Measurements from ENCODE around the gene NUBP1.
"Not testable (repeated sequence)": the region's sequence is repeated elsewhere in the genome, so short reads cannot be mapped to it uniquely, and the experiment has no call there.

NUBP1 gene

GRCh38 chr16:10743610-10744369 is at the start of gene NUBP1:
Gene NUBP1 (plus strand): TSS chr16:10743842. CDS start chr16:10743864, 22 bp downstream.
- DNase-seq (ENCODE audit: low read depth in 3 of 3) = peak; percentile 99 to 100 (median 100)

- DNase-seq (ENCODE audit: low read depth in 3 of 3) = no peak
Observed at GRCh38 chr16:10693889-10694288, 49.8 kb upstream of the NUBP1 start.

GRCh38 chr16:10694306-10694705 is 49.3 kb upstream of the NUBP1 start:
- DNase-seq (ENCODE audit: low read depth in 3 of 3) = no peak

GRCh38 chr16:10694830-10695229 is 48.8 kb upstream of the NUBP1 start, which contains the start of gene TEKT5:
Gene TEKT5 (minus strand): TSS chr16:10694930. CDS start chr16:10694873, 57 bp downstream.
- no peak for DNase-seq (ENCODE audit: low read depth in 3 of 3)

GRCh38 chr16:10699756-10700155 is 43.9 kb upstream of the NUBP1 start:
- no peak for DNase-seq (ENCODE audit: low read depth in 3 of 3)

GRCh38 chr16:10708969-10709368 is 34.7 kb upstream of the NUBP1 start:
- no peak for DNase-seq (ENCODE audit: low read depth in 3 of 3)

GRCh38 chr16:10728003-10728887 is 15.4 kb upstream of the NUBP1 start:
- no peak for DNase-seq (ENCODE audit: low read depth in 3 of 3)

GRCh38 chr16:10729104-10730048 is 14.3 kb upstream of the NUBP1 start:
- DNase-seq (ENCODE audit: low read depth in 3 of 3) = no peak

- no peak for DNase-seq (ENCODE audit: low read depth in 3 of 3)
Observed at GRCh38 chr16:10731790-10732189, 11.9 kb upstream of the NUBP1 start.

- peak; percentile 17 to 57 (median 40) for DNase-seq (ENCODE audit: low read depth in 3 of 3)
Observed at GRCh38 chr16:10737068-10737625, 6.5 kb upstream of the NUBP1 start.

GRCh38 chr16:10738231-10739077 is 5.2 kb upstream of the NUBP1 start:
- peak in 1 of 3 experiments; percentile 18 for DNase-seq (ENCODE audit: low read depth in 3 of 3)

- DNase-seq (ENCODE audit: low read depth in 3 of 3) = no peak
Observed at GRCh38 chr16:10740000-10740844, 3.4 kb upstream of the NUBP1 start.

GRCh38 chr16:10740845-10741208 is 2.8 kb upstream of the NUBP1 start:
- no peak for DNase-seq (ENCODE audit: low read depth in 3 of 3)

GRCh38 chr16:10741249-10741648 is 2.4 kb upstream of the NUBP1 start:
- not testable (repeated sequence) for DNase-seq (ENCODE audit: low read depth in 3 of 3)

GRCh38 chr16:10741844-10742243 is 1.8 kb upstream of the NUBP1 start:
- DNase-seq (ENCODE audit: low read depth in 3 of 3) = no peak

GRCh38 chr16:10743227-10743609 is 424 bp upstream of the NUBP1 start:
- DNase-seq (ENCODE audit: low read depth in 3 of 3) = no peak

GRCh38 chr16:10744370-10745030 is 858 bp downstream of the NUBP1 start:
- DNase-seq (ENCODE audit: low read depth in 3 of 3) = no peak

- DNase-seq (ENCODE audit: low read depth in 3 of 3) = no peak
Observed at GRCh38 chr16:10745841-10746240, 2.2 kb downstream of the NUBP1 start.

- no peak for DNase-seq (ENCODE audit: low read depth in 3 of 3)
Observed at GRCh38 chr16:10750793-10751192, 7.2 kb downstream of the NUBP1 start.
